IPS DF 19.7 (cell line): ENCODE results near the gene TUBB3.
"Not testable (repeated sequence)": the region's sequence is repeated elsewhere in the genome, so short reads cannot be mapped to it uniquely, and the experiment has no call there.

Source experiments
- DNase-seq: peaks from one replicate; pipeline ENCODE4 v3.0.0-alpha.2; 2013; ENCODE audit warnings: low read depth, low spot score

The TUBB3 gene

DNA sequence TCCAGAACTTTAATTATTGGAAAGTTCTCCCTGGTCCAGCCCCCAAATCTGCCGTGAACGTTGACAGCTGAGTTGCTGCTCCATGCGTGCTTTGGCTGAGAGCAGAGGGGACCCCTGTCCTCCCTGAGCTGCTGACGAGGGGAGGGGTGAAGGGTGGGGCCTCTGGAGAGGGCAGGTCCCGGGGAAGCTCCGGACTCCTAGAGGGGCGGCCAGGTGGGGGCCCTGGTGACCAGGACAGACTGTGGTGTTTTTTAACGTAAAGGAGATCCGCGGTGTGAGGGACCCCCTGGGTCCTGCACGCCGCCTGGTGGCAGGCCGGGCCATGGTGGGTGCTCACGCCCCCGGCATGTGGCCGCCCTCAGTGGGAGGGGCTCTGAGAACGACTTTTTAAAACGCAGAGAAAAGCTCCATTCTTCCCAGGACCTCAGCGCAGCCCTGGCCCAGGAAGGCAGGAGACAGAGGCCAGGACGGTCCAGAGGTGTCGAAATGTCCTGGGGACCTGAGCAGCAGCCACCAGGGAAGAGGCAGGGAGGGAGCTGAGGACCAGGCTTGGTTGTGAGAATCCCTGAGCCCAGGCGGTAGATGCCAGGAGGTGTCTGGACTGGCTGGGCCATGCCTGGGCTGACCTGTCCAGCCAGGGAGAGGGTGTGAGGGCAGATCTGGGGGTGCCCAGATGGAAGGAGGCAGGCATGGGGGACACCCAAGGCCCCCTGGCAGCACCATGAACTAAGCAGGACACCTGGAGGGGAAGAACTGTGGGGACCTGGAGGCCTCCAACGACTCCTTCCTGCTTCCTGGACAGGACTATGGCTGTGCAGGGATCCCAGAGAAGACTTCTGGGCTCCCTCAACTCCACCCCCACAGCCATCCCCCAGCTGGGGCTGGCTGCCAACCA, 4.4 kb upstream of the TUBB3 start, which contains the start of gene MC1R:
Gene MC1R, plus strand, starts transcription at position 410 of the 895 bp plus-strand sequence. Its CDS starts 397 bp downstream, at position 807.
- no peak for DNase-seq

DNA sequence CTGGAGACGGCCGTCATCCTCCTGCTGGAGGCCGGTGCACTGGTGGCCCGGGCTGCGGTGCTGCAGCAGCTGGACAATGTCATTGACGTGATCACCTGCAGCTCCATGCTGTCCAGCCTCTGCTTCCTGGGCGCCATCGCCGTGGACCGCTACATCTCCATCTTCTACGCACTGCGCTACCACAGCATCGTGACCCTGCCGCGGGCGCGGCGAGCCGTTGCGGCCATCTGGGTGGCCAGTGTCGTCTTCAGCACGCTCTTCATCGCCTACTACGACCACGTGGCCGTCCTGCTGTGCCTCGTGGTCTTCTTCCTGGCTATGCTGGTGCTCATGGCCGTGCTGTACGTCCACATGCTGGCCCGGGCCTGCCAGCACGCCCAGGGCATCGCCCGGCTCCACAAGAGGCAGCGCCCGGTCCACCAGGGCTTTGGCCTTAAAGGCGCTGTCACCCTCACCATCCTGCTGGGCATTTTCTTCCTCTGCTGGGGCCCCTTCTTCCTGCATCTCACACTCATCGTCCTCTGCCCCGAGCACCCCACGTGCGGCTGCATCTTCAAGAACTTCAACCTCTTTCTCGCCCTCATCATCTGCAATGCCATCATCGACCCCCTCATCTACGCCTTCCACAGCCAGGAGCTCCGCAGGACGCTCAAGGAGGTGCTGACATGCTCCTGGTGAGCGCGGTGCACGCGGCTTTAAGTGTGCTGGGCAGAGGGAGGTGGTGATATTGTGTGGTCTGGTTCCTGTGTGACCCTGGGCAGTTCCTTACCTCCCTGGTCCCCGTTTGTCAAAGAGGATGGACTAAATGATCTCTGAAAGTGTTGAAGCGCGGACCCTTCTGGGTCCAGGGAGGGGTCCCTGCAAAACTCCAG, 3.4 kb upstream of the TUBB3 start:
- DNase-seq = no peak

GRCh38 chr16:89920723-89921122, 2.4 kb upstream of the TUBB3 start:
- no peak for DNase-seq

DNA sequence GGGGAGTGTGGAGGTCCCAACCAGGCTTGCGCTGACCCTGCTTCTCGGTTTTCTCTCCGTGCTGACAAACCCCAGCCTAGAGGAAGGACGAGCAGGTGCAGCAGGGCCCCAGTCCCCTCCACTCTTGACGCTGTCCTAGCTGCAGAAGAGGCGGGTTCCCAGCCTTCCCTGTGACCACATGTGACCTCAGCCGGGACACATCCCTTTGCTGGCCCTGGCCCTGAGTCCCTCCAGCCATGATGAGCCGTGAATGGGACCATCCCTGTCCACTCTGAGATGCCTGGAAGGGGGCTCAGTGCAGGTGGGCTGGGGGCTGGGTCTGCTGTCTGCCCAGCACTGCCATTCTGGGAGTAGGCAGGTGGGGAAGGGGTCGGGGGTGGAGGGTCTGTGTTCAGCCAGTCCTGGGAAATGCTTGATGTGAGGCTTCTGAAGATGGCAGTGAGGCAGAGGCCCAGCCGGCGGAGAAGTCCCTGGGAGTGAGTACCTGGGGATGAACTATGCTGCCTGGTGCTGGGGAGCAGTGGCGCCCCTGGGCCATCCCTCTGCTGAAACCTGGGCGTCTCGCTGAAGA, 1.9 kb upstream of the TUBB3 start:
- DNase-seq = no peak

GRCh38 chr16:89921702-89922476, 1.3 kb upstream of the TUBB3 start:
- DNase-seq = no peak

- no peak for DNase-seq
Measured at GRCh38 chr16:89922477-89922883, 662 bp upstream of the TUBB3 start.

DNA sequence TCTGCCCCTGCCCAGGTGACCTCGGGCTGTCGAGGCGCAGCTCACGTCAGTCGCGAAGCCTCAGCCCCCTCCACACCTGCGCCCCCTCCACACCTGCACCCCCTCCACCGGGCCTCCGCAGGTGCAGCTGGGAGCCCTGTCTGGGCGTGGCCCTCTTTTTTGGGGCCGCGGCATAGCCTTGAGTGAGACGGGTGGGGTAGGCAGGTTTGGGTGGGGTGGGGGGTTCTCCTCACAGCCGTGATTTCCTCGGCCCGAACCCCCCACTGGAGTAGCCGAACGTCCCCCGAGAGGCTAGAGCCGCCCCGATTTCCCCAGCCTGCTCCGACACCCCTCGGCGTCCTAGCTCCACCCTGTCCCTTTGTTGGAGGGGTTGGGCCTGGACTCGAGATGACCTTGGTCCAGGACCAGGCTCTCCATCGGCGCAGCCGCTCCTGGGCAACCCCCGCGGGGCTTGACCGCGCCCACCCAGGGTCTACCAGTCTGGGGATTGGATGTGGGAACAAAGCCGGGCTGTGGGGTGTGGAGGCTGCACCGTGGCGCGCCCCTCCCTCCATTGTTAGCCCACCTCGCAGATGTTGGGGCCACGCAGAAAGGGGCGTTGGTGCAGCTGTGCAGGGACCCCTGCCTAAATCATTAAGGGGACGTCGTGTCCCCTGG, 626 bp downstream of the TUBB3 start:
- DNase-seq = no peak

GRCh38 chr16:89924297-89924924, 1.3 kb downstream of the TUBB3 start:
- no peak for DNase-seq

DNA sequence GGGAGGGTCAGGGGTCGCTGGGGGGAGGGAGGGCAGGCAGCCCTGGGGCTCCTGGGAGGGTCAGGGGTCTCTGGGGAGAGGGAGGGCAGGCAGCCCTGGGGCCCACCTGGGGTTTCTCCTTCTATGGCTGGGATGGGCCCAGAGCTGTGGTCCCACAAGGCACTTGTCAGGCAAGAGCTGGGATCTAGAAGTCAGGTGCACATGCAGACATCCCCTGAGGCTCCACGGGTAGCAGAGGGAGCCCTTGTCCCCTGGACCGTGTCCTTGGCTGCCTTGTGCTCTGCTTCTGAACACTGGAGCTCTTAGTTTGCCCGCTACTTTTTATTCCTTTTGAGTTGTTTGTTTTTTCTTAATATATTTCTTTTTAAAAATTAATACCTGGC, 1.8 kb downstream of the TUBB3 start:
- DNase-seq = no peak

- DNase-seq = no peak
Measured at GRCh38 chr16:89925596-89926079, 2.5 kb downstream of the TUBB3 start.

GRCh38 chr16:89931305-89931896, 8.3 kb downstream of the TUBB3 start:
- no peak for DNase-seq

DNA sequence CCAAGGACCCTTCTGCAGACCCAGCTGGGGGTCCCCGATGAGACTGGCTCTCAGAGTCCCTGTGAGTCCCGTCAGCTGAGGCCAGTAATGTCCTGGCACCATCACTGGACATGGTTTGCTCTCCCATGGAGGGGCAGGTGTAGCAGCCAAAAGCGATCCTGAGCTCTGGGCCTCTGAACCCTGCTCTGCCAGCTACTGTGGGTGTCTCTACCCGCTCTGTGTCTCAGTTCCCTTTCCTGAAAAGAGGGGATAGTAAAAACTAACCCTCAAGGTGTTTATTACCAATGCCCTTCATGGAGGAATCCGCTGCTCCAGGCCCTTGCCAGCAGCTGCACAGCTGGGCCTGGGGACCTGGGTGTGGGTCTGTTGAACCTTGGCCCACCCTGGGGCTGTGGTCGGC, 8.8 kb downstream of the TUBB3 start:
- DNase-seq = no peak

DNA sequence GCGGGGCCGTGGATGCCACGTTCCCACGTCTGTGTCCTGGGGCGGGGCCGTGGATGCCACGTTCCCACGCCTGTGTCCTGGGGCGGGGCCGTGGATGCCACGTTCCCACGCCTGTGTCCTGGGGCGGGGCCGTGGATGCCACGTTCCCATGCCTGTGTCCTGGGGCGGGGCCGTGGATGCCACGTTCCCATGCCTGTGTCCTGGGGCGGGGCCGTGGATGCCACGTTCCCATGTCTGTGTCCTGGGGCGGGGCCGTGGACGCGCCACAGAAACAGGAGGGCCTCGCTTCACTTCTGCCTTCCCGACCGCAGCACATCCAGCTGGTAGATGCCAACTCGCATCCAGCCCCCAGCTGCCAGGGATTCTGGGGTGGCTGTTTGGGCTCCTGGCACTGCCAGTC, 10.9 kb downstream of the TUBB3 start:
- DNase-seq = not testable (repeated sequence)

- DNase-seq = no peak
Measured at GRCh38 chr16:89934611-89935553, 11.7 kb downstream of the TUBB3 start.

DNA sequence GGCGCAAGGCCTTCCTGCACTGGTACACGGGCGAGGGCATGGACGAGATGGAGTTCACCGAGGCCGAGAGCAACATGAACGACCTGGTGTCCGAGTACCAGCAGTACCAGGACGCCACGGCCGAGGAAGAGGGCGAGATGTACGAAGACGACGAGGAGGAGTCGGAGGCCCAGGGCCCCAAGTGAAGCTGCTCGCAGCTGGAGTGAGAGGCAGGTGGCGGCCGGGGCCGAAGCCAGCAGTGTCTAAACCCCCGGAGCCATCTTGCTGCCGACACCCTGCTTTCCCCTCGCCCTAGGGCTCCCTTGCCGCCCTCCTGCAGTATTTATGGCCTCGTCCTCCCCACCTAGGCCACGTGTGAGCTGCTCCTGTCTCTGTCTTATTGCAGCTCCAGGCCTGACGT, 12.5 kb downstream of the TUBB3 start:
- DNase-seq = not testable (repeated sequence)

DNA sequence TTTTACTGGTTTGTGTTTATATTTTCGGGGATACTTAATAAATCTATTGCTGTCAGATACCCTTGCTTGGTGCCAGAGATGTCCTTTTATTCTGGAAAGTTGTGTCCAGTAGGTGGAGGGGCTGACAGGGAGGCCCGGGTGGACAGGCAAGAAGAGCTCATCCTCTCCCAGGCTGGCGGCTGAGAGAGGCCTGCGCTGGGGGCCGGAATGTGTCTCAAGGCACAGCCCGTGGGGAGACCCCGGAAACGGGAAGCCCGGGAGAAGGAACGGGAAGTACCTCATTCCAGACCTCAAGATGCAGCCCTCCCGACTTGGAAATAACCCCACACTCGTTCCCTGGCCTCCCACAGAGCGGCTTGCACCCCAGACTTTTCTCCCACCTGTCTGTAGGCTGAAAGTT, 12.9 kb downstream of the TUBB3 start:
- DNase-seq = no peak

DNA sequence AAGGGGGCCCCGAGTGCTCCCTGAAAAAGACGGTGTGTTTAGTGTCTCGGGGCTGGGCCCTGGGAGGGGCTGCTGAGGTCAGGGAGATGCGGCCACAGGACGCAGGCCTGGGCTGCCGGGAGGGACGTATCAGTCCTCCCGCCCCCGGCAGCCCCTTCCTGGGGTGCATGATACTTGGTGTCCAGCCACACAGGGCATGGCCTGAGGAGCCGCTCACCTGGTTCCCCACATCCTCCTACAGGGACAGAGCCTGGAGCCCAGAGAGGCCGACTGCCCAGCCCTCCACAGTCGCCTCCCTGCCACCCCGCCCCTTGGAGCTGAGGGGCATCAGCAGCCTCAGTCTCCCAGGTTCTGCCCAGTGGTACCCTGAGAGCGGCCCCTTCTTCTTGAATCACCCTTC, 13.4 kb downstream of the TUBB3 start:
- no peak for DNase-seq

GRCh38 chr16:89936981-89937380, 13.8 kb downstream of the TUBB3 start:
- DNase-seq = no peak
